Measurements from ENCODE around the gene RBP5. TPM values are rescaled to one million over a fixed set of nuclear protein-coding genes. Genes with fewer than 3 reads are reported as not detected.

RBP5 gene
- total and polyA plus RNA-seq, 10 of the 15 experiments (the other 5 are each of a cell fraction or from before 2014, with no cell fraction given) = 0.11 to 1.1 (median 0.31) TPM; not detected in 4

DNA sequence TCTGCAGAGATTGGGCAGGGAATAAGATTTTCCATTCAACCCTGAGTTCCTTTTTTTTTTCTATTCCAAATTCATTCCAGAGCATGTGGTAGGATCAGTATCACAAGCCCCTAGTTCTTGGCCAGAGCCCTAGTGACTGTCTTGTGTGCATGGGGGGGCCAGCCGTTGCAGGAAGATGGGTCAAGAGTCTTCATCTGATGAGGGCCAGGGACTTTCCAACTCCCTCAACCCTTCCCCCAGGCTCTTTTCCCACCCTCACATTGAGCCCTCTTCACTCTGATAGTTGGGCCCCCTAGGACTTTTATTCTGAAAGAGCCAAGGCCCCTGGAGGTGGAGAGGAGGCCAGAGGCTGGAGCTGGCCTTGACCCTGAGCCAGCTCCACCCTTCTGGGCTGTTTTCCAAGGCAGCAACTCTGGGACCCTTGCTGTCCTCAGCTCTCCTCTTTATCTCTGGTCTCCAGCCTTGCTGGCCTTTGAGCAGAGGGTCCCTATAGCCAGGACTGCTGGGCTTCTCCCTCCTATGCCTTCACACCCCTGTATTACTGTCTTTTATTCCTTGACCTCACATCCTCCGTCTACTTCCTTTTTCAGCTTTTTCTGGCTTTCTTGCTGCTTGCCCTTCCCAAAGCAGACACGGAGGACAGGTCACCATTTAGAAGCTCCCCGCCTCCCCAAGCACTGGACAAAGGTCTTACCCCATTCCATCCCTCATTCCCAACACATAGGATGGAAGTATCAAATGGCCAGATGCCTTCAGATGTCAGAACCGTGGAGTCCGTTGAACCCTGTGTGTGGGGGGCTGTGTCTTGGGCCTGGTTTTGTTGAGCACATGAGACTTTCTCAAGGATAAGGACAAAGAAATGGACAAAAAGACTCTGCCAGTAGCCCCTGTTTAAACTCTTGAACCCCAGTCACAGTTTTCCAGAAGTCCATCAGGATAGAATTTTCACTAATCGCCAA, 5.6 kb downstream of the RBP5 start:
- intact Hi-C loops (cut with micrococcal nuclease; ENCODE audit: unreplicated experiment) = no loop called here
- in situ Hi-C loops (cut with MboI) = no loop called here
- no TSS peak for BruUV-seq (replicated peaks)
- H3K27ac ChIP-seq (ENCODE audit: control insufficient read depth, insufficient read depth) = no peak overlapping the region
- TF ChIP-seq MYC (IDR thresholded peaks at IDR 0.05; ENCODE audit: insufficient read depth, insufficient read length, insufficient replicate concordance, low read length, severe bottlenecking) (no peak), YBX1 (IDR thresholded peaks at IDR 0.05) (no peak)
- TF ChIP-seq, protein P1, sequence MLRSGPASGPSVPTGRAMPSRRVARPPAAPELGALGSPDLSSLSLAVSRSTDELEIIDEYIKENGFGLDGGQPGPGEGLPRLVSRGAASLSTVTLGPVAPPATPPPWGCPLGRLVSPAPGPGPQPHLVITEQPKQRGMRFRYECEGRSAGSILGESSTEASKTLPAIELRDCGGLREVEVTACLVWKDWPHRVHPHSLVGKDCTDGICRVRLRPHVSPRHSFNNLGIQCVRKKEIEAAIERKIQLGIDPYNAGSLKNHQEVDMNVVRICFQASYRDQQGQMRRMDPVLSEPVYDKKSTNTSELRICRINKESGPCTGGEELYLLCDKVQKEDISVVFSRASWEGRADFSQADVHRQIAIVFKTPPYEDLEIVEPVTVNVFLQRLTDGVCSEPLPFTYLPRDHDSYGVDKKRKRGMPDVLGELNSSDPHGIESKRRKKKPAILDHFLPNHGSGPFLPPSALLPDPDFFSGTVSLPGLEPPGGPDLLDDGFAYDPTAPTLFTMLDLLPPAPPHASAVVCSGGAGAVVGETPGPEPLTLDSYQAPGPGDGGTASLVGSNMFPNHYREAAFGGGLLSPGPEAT (IDR thresholded peaks at IDR 0.05; ENCODE audit: low read depth) = no peak
- ChIA-PET POLR2A (interaction anchor here (0.6 to 1.3 kb wide), 2 partner anchors 10 to 236 kb away, joined by 3 read pairs; no protein-coding TSS in a partner anchor), CTCF (interaction anchor here (0.9 to 5.1 kb wide), 2 partner anchors 10 to 14 kb away, joined by 3 to 21 read pairs; no protein-coding TSS in a partner anchor), SMC1A (ENCODE audit: uncharacterized antibody, unreplicated experiment) (interaction anchor here (1.3 kb wide), 1 partner anchor 71 kb away, joined by 4 read pairs; no protein-coding TSS in a partner anchor), RAD21 (ENCODE audit: unreplicated experiment) (no interaction called here)
- ATAC-seq = no peak
- no peak overlapping the region for H3K9ac ChIP-seq (ENCODE audit: control insufficient read depth, insufficient read depth, low read length)
- WGBS (ENCODE audit: insufficient coverage, insufficient replicate concordance, low lambda C conversion rate, missing lambda C conversion rate) = 97% methylated on average over 7 of the region's 7 CpGs
- no peak for FAIRE-seq
- H3K79me2 ChIP-seq (ENCODE audit: control insufficient read depth, insufficient read depth, low read length) = no peaks in the 10 kb centered on the region
- H3K4me2 ChIP-seq (ENCODE audit: control insufficient read depth, insufficient read depth) = no peak overlapping the region
- peaks cover 0 to 9% of the 10 kb centered on the region in 2 experiments; a peak in 1 of 4 replicates for H3K36me3 ChIP-seq (ENCODE audit: control insufficient read depth in 2 of 2, insufficient read depth in 2 of 2, low read length in 1 of 2)
- DNase-seq (ENCODE audit: low read depth, low spot score) = no peak
- H2AFZ ChIP-seq (ENCODE audit: control insufficient read depth, low read depth, low read length) = no peak overlapping the region
- no peaks in the 10 kb centered on the region for H3K9me3 ChIP-seq (replicated peaks; ENCODE audit: control insufficient read depth, insufficient read depth, low read length)
- no peaks in the 10 kb centered on the region for H3K4me1 ChIP-seq (ENCODE audit: control insufficient read depth, insufficient read depth, low read length)
- no peaks in the 10 kb centered on the region for H3K27me3 ChIP-seq (replicated peaks in 1 of 2; ENCODE audit: control insufficient read depth in 2 of 2, insufficient read depth in 2 of 2, low read length in 1 of 2)
- H3K4me3 ChIP-seq = no peak overlapping the region
- H4K20me1 ChIP-seq (ENCODE audit: control insufficient read depth, insufficient read depth) = no peaks in the 10 kb centered on the region
